ENCODE data around the gene USP19.

The USP19 gene

GRCh38 chr3:49098910-49099630, 21.6 kb downstream of the USP19 start:
- no peak for DNase-seq (ENCODE audit: low spot score)
- TF ChIP-seq, protein P1, sequence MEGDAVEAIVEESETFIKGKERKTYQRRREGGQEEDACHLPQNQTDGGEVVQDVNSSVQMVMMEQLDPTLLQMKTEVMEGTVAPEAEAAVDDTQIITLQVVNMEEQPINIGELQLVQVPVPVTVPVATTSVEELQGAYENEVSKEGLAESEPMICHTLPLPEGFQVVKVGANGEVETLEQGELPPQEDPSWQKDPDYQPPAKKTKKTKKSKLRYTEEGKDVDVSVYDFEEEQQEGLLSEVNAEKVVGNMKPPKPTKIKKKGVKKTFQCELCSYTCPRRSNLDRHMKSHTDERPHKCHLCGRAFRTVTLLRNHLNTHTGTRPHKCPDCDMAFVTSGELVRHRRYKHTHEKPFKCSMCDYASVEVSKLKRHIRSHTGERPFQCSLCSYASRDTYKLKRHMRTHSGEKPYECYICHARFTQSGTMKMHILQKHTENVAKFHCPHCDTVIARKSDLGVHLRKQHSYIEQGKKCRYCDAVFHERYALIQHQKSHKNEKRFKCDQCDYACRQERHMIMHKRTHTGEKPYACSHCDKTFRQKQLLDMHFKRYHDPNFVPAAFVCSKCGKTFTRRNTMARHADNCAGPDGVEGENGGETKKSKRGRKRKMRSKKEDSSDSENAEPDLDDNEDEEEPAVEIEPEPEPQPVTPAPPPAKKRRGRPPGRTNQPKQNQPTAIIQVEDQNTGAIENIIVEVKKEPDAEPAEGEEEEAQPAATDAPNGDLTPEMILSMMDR (IDR thresholded peaks at IDR 0.05; ENCODE audit: extremely low read depth, missing control alignments) = no peak

DNA sequence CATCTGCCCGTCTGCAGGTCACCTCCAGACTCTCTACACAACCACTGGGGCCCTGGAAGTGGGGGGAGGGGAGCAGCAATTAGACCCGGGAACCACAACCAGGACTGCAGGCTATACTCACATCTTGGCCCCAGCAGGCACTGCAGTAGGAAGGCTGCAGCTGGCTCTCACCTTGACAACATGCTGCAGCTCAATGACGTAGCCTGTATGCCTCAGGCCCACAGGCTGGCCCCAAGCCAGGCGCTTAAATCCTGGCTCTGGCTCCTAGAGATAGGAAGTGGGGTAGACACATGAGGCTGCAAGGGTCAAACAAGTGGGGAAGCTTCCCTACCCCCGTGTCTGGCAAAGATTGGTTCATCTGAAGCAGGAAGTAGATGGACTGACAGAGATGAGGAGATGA, 22.2 kb downstream of the USP19 start:
- no peak for DNase-seq (ENCODE audit: low spot score)
- TF ChIP-seq, protein P1 (IDR thresholded peaks at IDR 0.05; ENCODE audit: extremely low read depth, missing control alignments) = no peak

DNA sequence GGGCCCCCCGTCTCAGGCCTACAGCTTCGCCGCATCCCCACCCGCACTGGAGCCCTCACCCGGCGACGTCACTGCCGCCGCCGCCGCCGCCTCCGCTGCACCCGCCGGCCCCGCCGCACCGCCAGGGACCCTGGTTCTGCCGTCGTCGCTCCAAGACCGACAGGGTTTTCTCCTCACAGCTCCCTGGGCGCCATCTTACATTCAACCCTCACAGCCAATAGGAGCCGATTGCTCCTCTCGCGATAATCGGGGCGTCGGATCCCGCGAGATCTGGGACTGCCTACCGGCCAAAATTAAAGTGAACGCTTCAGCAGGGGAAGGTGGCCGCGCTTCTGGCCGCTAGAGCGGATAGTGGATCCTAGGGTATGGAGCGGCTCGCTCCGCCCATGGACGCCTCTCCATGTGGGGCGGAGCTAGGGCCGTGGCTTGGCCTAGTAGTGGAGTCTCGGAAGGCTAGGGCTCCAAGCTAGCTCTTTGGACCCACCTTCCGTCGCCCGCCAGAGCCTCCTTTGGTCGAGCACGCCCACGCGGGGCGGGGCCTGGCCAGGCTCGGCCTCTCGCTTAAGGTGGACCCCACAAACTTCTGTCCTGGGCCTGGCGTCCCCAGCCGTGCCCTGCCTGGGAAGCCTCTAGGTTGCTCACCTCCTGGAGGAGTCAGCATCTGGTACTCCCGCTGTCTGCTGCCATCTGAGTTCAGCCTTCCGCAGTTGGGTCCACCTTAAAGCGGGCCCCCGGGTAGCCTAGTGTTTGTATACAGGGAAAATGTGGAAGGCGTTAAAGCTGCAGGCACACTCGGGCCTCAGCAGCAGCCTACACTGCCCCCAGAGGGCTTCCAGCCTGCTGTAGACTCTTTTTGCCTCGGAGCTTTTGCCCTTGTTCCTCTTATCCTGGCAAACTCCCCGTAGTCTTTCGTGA, 26.5 kb downstream of the USP19 start, which contains the start of gene QRICH1:
QRICH1 (minus strand) TSS at position 219 of the 915 bp plus-strand sequence. CDS start 17,054 bp downstream, outside the sequence.
- peak; percentile 95 for DNase-seq (ENCODE audit: low spot score)
- TF ChIP-seq, protein P1 (IDR thresholded peaks at IDR 0.05; ENCODE audit: extremely low read depth, missing control alignments) = peak; percentile 45

DNA sequence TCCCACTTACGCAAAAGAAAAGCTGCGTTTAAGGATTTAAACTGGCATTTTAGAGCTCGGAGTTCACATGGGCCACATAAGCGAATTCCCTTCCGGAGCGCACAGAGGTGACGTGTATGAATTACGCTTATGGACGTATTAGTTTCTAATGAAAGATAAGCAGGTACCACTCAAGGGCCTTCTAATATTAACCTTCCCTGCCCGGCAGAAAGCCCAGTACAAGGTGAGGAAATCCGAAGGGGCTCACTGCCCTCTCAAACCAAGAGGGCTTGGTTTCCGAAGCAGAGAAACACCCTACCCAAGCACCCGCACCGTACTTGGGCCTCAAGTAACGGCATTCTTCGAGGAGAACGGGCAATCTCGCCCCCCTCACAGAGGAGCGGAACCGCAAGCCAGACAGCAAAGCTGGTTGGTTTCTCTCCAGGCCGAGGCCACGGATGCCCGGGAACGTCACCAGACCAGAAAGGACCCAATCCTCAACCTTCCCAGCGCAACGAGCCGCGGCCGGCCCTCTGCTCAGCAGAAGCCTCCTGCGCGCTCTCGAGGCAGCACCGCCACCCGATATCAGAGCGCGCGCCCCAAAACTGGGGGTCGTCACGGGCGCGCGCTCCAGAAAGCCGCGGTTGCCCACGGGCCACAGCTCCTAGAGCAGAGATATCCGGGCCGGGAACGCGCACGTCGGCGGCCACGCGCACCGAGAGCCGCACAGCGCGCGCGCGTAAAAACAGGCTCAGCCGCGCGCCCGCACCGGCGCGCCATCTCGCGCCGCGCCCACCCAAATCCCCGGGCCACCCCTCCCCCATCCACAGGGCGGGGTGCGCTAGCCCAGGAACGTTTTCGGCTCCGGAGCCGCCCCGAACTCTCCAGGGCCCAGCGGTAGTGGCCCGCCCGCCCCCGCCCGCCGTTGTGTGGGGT, 27.4 kb downstream of the USP19 start:
- peak; percentile 78 for DNase-seq (ENCODE audit: low spot score)
- TF ChIP-seq, protein P1 (IDR thresholded peaks at IDR 0.05; ENCODE audit: extremely low read depth, missing control alignments) = no peak

GRCh38 chr3:49081429-49081828, 39.2 kb downstream of the USP19 start:
- TF ChIP-seq, protein P1 (IDR thresholded peaks at IDR 0.05; ENCODE audit: extremely low read depth, missing control alignments) = no peak
- DNase-seq (ENCODE audit: low spot score) = no peak

GRCh38 chr3:49079270-49079669, 41.4 kb downstream of the USP19 start:
- DNase-seq (ENCODE audit: low spot score) = no peak
- TF ChIP-seq, protein P1 (IDR thresholded peaks at IDR 0.05; ENCODE audit: extremely low read depth, missing control alignments) = no peak
